GM12878 (cell line): ENCODE measurements around the gene MEGF6. TPM values are rescaled to one million over a fixed set of nuclear protein-coding genes. Genes with fewer than 3 reads are reported as not detected.

Experiments
- ATAC-seq: fragments of 200-7000 bp; cut with Tn5 transposase; 3 replicates; pipeline ENCODE4 v1.9.1; 2020; ENCODE audit warnings: mild to moderate bottlenecking, moderate library complexity
- BruUV-seq: library from RNA; stranded (reverse); fragments of 400-500 nt; replicated peaks from 2 replicates; lab custom pipeline; 2021; lab: Mats Ljungman, UMichigan
- CTCF ChIA-PET: fragments of 300-600 bp; sonication (Branson Sonifier 250); formaldehyde crosslinking; extraction: SDS; loops from one replicate; lab custom pipeline; 2021; ENCODE audit warnings: inconsistent platforms; lab: Yijun Ruan, JAX
- POLR2A ChIA-PET: fragments of 350-600 bp; formaldehyde crosslinking; extraction: SDS; loops from one replicate; lab custom pipeline; 2021; ENCODE audit warnings: inconsistent platforms; lab: Charles Lee
- RAD21 ChIA-PET: fragments of 300-600 bp; sonication (Branson Sonifier 250); formaldehyde crosslinking; loops from one replicate; lab custom pipeline; 2023; ENCODE audit warnings: antibody characterized with exemption; ENCODE audit not compliant: unreplicated experiment; lab: Charles Lee
- SMC1A ChIA-PET: fragments of 300-600 bp; sonication (Branson Sonifier 250); formaldehyde crosslinking; loops from one replicate; lab custom pipeline; 2023; ENCODE audit not compliant: unreplicated experiment, uncharacterized antibody; lab: Charles Lee
- DNase-seq: peaks from one replicate; pipeline ENCODE4 v3.0.0-alpha.2; 2011; ENCODE audit warnings: low read depth, low spot score
- FAIRE-seq: peaks from 3 replicates; lab custom pipeline; 2011; peaks lifted over from hg19 to GRCh38; lab: Jason Lieb, UNC
- H2AFZ ChIP-seq: 2 replicates; pipeline ENCODE4 v1.6.0; 2011; ENCODE audit warnings: low read depth, low read length, control low read depth; ENCODE audit not compliant: control insufficient read depth
- H3K27ac ChIP-seq: 2 replicates; pipeline ENCODE4 v1.5.1; 2011; ENCODE audit warnings: control low read depth; ENCODE audit not compliant: control insufficient read depth, insufficient read depth
- H3K27me3 ChIP-seq, 2 experiments: replicated peaks in 1 of 2; 2 replicates each; pipeline versions ENCODE4 v1.6.0 to v1.6.1; 2011; ENCODE audit warnings: low read length in 1 of 2; ENCODE audit not compliant: control insufficient read depth in 2 of 2, insufficient read depth in 2 of 2
- H3K36me3 ChIP-seq, 2 experiments: 2 replicates each; pipeline ENCODE4 v1.5.1; 2011; ENCODE audit warnings: low read length in 1 of 2; ENCODE audit not compliant: control insufficient read depth in 2 of 2, insufficient read depth in 2 of 2
- H3K4me1 ChIP-seq: 2 replicates; pipeline ENCODE4 v1.6.1; 2011; ENCODE audit warnings: mild to moderate bottlenecking, low read length, moderate library complexity, mixed read lengths; ENCODE audit not compliant: control insufficient read depth, insufficient read depth
- H3K4me2 ChIP-seq: 2 replicates; pipeline ENCODE4 v1.6.0; 2011; ENCODE audit warnings: control low read depth; ENCODE audit not compliant: control insufficient read depth, insufficient read depth
- H3K4me3 ChIP-seq: fragments of 200-600 bp; sonication (generic); 2 replicates; pipeline ENCODE4 v1.5.1; 2016
- H3K79me2 ChIP-seq: 2 replicates; pipeline ENCODE4 v1.6.0; 2011; ENCODE audit warnings: low read length; ENCODE audit not compliant: control insufficient read depth, insufficient read depth
- H3K9ac ChIP-seq: 2 replicates; pipeline ENCODE4 v1.8.0; 2011; ENCODE audit warnings: low read length, control low read depth, mixed read lengths; ENCODE audit not compliant: control insufficient read depth, insufficient read depth
- H3K9me3 ChIP-seq: replicated peaks from 3 replicates; pipeline ENCODE4 v1.5.1; 2011; ENCODE audit warnings: mild to moderate bottlenecking, low read length; ENCODE audit not compliant: control insufficient read depth, insufficient read depth
- H4K20me1 ChIP-seq: 2 replicates; pipeline ENCODE4 v1.6.0; 2011; ENCODE audit not compliant: control insufficient read depth, insufficient read depth
- BACH1 ChIP-seq: fragments of 450-650 bp; IDR thresholded peaks from 2 replicates; pipeline ENCODE4 v1.6.1; 2017; ENCODE audit warnings: mild to moderate bottlenecking, borderline replicate concordance
- BCL3 ChIP-seq: IDR thresholded peaks from 2 replicates; pipeline ENCODE4 v1.6.1; 2011; ENCODE audit warnings: borderline replicate concordance, low read depth, mild to moderate bottlenecking, moderate library complexity, low read length; ENCODE audit not compliant: insufficient read depth, poor library complexity, severe bottlenecking
- CTCF ChIP-seq, 3 experiments: IDR thresholded peaks in 2 of 3; conservative IDR thresholded peaks in 1 of 3; 2 replicates each; pipeline ENCODE4 v1.5.1; 2011; ENCODE audit warnings: low read depth in 3 of 3, low read length in 3 of 3, mild to moderate bottlenecking in 3 of 3, control low read depth in 2 of 3, moderate library complexity in 2 of 3, inconsistent platforms in 1 of 3, mixed read lengths in 1 of 3; ENCODE audit not compliant: control insufficient read depth in 2 of 3, insufficient read depth in 1 of 3; ENCODE audit errors: extremely low read depth in 1 of 3
- EGR1 ChIP-seq, 2 experiments: IDR thresholded peaks; 1 replicate in 1 of 2; 2 replicates in 1 of 2; pipeline ENCODE4 v1.6.1; 2011 to 2012; ENCODE audit warnings: low read depth in 2 of 2, low read length in 2 of 2, borderline replicate concordance in 1 of 2, mild to moderate bottlenecking in 1 of 2, moderate library complexity in 1 of 2
- JUNB ChIP-seq: IDR thresholded peaks from 2 replicates; pipeline ENCODE4 v1.6.1; 2016; ENCODE audit warnings: antibody characterized with exemption, mild to moderate bottlenecking
- KDM1A ChIP-seq: fragments of 200-600 bp; sonication (generic); IDR thresholded peaks from 2 replicates; pipeline ENCODE4 v1.6.1; 2016; ENCODE audit warnings: borderline replicate concordance
- MXI1 ChIP-seq: fragments of 150-350 bp; IDR thresholded peaks from 2 replicates; pipeline ENCODE4 v1.6.1; 2011; ENCODE audit warnings: low read depth, mild to moderate bottlenecking, inconsistent platforms, low read length, improper control_type of control experiment
- NBN ChIP-seq: fragments of 450-650 bp; IDR thresholded peaks from 2 replicates; pipeline ENCODE4 v1.6.1; 2016
- PBX3 ChIP-seq: IDR thresholded peaks from 2 replicates; pipeline ENCODE4 v1.6.1; 2011; ENCODE audit warnings: mild to moderate bottlenecking, low read depth, low read length, moderate library complexity; ENCODE audit not compliant: insufficient replicate concordance
- POLR2AphosphoS5 ChIP-seq: IDR thresholded peaks from 2 replicates; pipeline ENCODE4 v1.6.1; 2011; ENCODE audit warnings: mild to moderate bottlenecking, low read length, inconsistent platforms
- RAD51 ChIP-seq: fragments of 450-650 bp; IDR thresholded peaks from 2 replicates; pipeline ENCODE4 v1.6.1; 2016; ENCODE audit warnings: moderate library complexity, mild to moderate bottlenecking, inconsistent platforms
- SMARCA5 ChIP-seq: fragments of 450-650 bp; IDR thresholded peaks from 2 replicates; pipeline ENCODE4 v1.6.1; 2017; ENCODE audit warnings: mild to moderate bottlenecking
- TCF12 ChIP-seq: IDR thresholded peaks from 2 replicates; pipeline ENCODE4 v1.6.1; 2011; ENCODE audit warnings: low read depth, mild to moderate bottlenecking, low read length
- ZNF217 ChIP-seq: fragments of 450-650 bp; IDR thresholded peaks from 2 replicates; pipeline ENCODE4 v1.6.1; 2017; ENCODE audit warnings: antibody characterized with exemption, mild to moderate bottlenecking
- ZSCAN29 ChIP-seq: fragments of 450-650 bp; IDR thresholded peaks from 2 replicates; pipeline ENCODE4 v1.6.1; 2017; ENCODE audit warnings: mild to moderate bottlenecking, moderate library complexity
- ZZZ3 ChIP-seq: IDR thresholded peaks from 2 replicates; pipeline ENCODE4 v1.6.1; 2011; ENCODE audit warnings: low read depth; ENCODE audit not compliant: control insufficient read depth, insufficient read length
- WGBS: methylation state at CpG from one replicate; pipeline ENCODE4 v1.1.6; 2016; ENCODE audit warnings: low lambda C conversion rate; ENCODE audit not compliant: insufficient replicate concordance, insufficient coverage; ENCODE audit errors: missing lambda C conversion rate; 5-methylcytosine and 5-hydroxymethylcytosine counted together
- in situ Hi-C: fragments of 300-500 bp; cut with MboI; formaldehyde crosslinking; loops from 9 replicates; pipeline ENCODE4 v1.14.3; 2018; ENCODE audit warnings: mixed read lengths
- intact Hi-C: fragments of 100-400 bp; cut with micrococcal nuclease; formaldehyde crosslinking; loops from one replicate; pipeline ENCODE4 v1.14.2; 2022; ENCODE audit not compliant: unreplicated experiment
- polyA plus RNA-seq, 11 experiments: library from polyadenylated mRNA; depleted of rRNA in 4 of 11; unstranded in 6 of 11; stranded (reverse) in 5 of 11; fragments of >200 nt; fragmentation: Nextera tagmentation in 4 of 11; fragmentation: Illumina TruSeq in 1 of 11; extraction: Ambion mirVana in 4 of 11; extraction: Trizol in 1 of 11; gene quantifications; 1 replicate in 1 of 11; 2 replicates in 10 of 11; pipeline versions ENCODE4 v1.2.1 to v1.2.3, GENCODE V29; 2011 to 2016; ENCODE audit warnings: inconsistent platforms in 2 of 11, missing spikeins in 2 of 11, low read depth in 1 of 11
- total RNA-seq, 4 experiments: library from RNA; depleted of rRNA in 3 of 4; stranded (reverse); fragments of >200 nt in 3 of 4; fragmentation: Illumina TruSeq in 1 of 4; extraction: Trizol in 1 of 4; gene quantifications; 2 replicates each; pipeline versions ENCODE4 v1.2.1 to v1.2.3, GENCODE V29; 2013 to 2021

MEGF6 gene
- total and polyA plus RNA-seq, 10 of the 15 experiments (the other 5 are each of a cell fraction or from before 2014, with no cell fraction given): 0.03 to 0.41 TPM; not detected in 8

DNA sequence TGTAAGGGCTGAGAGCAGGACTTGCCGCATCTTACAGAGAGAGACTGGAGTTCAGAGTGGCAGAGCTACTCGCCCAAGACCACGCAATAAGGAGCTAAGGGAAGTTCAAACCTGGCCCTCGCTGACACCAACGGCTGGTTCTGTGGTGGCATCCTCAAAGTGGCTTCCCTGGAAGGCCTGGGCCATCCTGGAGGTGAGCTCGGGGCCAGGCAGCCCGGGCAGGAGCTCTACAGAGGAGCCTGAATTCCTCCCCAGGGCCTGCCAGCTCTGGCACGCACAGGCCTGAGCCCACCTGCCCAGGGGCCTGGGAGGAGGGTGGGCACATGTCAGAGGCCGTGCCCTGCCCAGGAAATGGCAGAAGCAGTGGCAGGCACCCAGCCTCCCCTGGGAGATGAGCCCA, 68.6 kb downstream of the MEGF6 start:
- Histone ChIP-seq H3K79me2 (no peaks in the 10 kb centered on the region), H3K27me3 (no peaks in the 10 kb centered on the region), H3K4me2 (no peak overlapping the region), H3K9me3 (no peaks in the 10 kb centered on the region), H2AFZ (no peak overlapping the region), H3K9ac (no peak overlapping the region), H3K4me3 (no peak overlapping the region), H4K20me1 (no peaks in the 10 kb centered on the region), H3K27ac (no peak overlapping the region), H3K36me3 (no peaks in the 10 kb centered on the region), H3K4me1 (no peaks in the 10 kb centered on the region)
- FAIRE-seq (no peak), DNase-seq (no peak), ATAC-seq (no peak)
- RAD21 ChIA-PET: no interaction called here
- TF ChIP-seq CTCF (IDR thresholded peaks at IDR 0.05 in 2 of 3, conservative IDR thresholded peaks at IDR 0.05 in 1 of 3; ENCODE audit: control insufficient read depth in 2 of 3, extremely low read depth in 1 of 3, insufficient read depth in 1 of 3, low read depth in 3 of 3, low read length in 3 of 3) (no peak), ZSCAN29 (no peak), TCF12 (no peak), POLR2AphosphoS5 (no peak), SMARCA5 (no peak)
- CTCF ChIA-PET: no interaction called here
- BruUV-seq: no TSS peak
- in situ Hi-C loops: no loop called here
- intact Hi-C loops: no loop called here
- 23% methylated on average over 9 of the region's 9 CpGs for WGBS
- POLR2A ChIA-PET: no interaction called here
- SMC1A ChIA-PET: no interaction called here

DNA sequence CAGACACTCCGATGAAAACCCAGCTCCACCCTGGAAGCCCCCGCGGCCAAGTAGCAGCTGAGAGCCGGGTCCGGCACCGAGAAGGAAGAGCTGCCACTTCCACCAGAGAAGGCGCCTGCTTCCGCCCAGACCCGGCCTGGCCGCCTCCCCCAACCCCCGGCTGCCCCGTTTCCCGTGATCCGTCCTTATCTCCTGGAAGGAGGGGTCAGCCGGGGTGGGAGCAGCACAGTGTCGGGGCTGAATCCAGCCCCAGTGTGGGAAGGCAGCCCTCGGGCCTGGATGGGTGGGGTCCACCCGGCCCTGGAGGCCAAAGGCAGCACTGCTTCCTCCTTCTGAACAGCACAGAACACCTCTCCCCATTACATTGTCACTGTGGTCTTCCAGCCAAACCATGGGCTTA, 69.4 kb downstream of the MEGF6 start:
- no peak overlapping the region for H3K4me3 ChIP-seq
- DNase-seq (no peak), FAIRE-seq (no peak), ATAC-seq (no peak)
- H3K4me1 ChIP-seq: no peaks in the 10 kb centered on the region
- 53% methylated on average over 12 of the region's 18 CpGs for WGBS
- H3K27me3 ChIP-seq: no peaks in the 10 kb centered on the region
- ChIA-PET CTCF (no interaction called here), RAD21 (no interaction called here), POLR2A (no interaction called here), SMC1A (no interaction called here)
- H3K4me2 ChIP-seq: no peak overlapping the region
- H3K79me2 ChIP-seq: no peaks in the 10 kb centered on the region
- H4K20me1 ChIP-seq: no peaks in the 10 kb centered on the region
- in situ Hi-C loops (no loop called here), intact Hi-C loops (no loop called here)
- no peak overlapping the region for H3K9ac ChIP-seq
- H3K27ac ChIP-seq: no peak overlapping the region
- no peaks in the 10 kb centered on the region for H3K36me3 ChIP-seq
- H3K9me3 ChIP-seq: no peaks in the 10 kb centered on the region
- H2AFZ ChIP-seq: no peak overlapping the region
- BruUV-seq: no TSS peak
- TF ChIP-seq BCL3 (no peak), ZZZ3 (no peak), ZNF217 (no peak), MXI1 (no peak), BACH1 (no peak), RAD51 (no peak), SMARCA5 (no peak), JUNB (no peak), KDM1A (no peak), PBX3 (no peak), NBN (no peak), EGR1 (IDR thresholded peaks at IDR 0.05; ENCODE audit: borderline replicate concordance in 1 of 2, low read depth in 2 of 2, low read length in 2 of 2) (no peak)
